ENCODE measurements around the gene ABHD1. TPM values are rescaled to one million over a fixed set of nuclear protein-coding genes. Genes with fewer than 3 reads are reported as not detected.

Gene ABHD1
- total RNA-seq, 1 donor from 2014 or later, result not detected

- peak in 1 of 3 experiments; percentile 11 for TF ChIP-seq CTCF (IDR thresholded peaks at IDR 0.05)
- H3K27ac ChIP-seq, result peak within 1 kb of the TSS; percentile 90 to 91
- peaks cover 22% of the 10 kb centered on the region in 2 donors for H3K36me3 ChIP-seq
- H3K9me3 ChIP-seq, result no peaks in the 10 kb centered on the region
- DNase-seq (ENCODE audit: low spot score in 2 of 2), result peak; percentile 77 to 98
- intact Hi-C loops (cut with DNase I), result loop anchor here (2.0 to 10.0 kb wide), 5 partner anchors 47 to 361 kb away; partner anchors contain the start of genes CAD, FNDC4, GCKR and GTF3C2
- no peaks in the 10 kb centered on the region for H3K27me3 ChIP-seq
- H3K4me3 ChIP-seq, result peak within 1 kb of the TSS; percentile 89 to 96
- H3K4me1 ChIP-seq, result peaks cover 5 to 11% of the 10 kb centered on the region in 2 donors
Measured at GRCh38 chr2:27133905-27134780, 10.5 kb downstream of the ABHD1 start, which contains the start of gene PREB. Gene PREB (minus strand): TSS chr2:27134636. CDS start chr2:27134421, 215 bp downstream.

- TF ChIP-seq CTCF (IDR thresholded peaks at IDR 0.05), result no peak
Measured at GRCh38 chr2:27134781-27135477, 11.3 kb downstream of the ABHD1 start.

GRCh38 chr2:27135478-27135955, 11.9 kb downstream of the ABHD1 start:
- peaks cover 16 to 18% of the 10 kb centered on the region in 2 donors for H3K36me3 ChIP-seq
- no peaks in the 10 kb centered on the region for H3K9me3 ChIP-seq
- no peak overlapping the region for H3K4me3 ChIP-seq
- peaks cover 5 to 11% of the 10 kb centered on the region in 2 donors for H3K4me1 ChIP-seq
- DNase-seq (ENCODE audit: low spot score in 2 of 2), result no peak
- intact Hi-C loops (cut with DNase I), result loop anchor here (2.0 to 10.0 kb wide), 2 partner anchors 81 to 359 kb away; partner anchors contain the start of genes CAD, FNDC4 and GCKR
- no peak for TF ChIP-seq CTCF (IDR thresholded peaks at IDR 0.05)
- no peak overlapping the region for H3K27ac ChIP-seq
- H3K27me3 ChIP-seq, result no peaks in the 10 kb centered on the region

More at GRCh38 chr2:27134781-27135477, 11.3 kb downstream of the ABHD1 start:
- Histone ChIP-seq H3K36me3 (peaks cover 16 to 22% of the 10 kb centered on the region in 2 donors), H3K9me3 (no peaks in the 10 kb centered on the region), H3K4me3 (peak overlapping the region; percentile 89 to 96), H3K4me1 (peaks cover 5 to 11% of the 10 kb centered on the region in 2 donors), H3K27ac (peak overlapping the region; percentile 90 to 91), H3K27me3 (no peaks in the 10 kb centered on the region)
- DNase-seq (ENCODE audit: low spot score in 2 of 2), result no peak
- intact Hi-C loops (cut with DNase I), result loop anchor here (2.0 to 10.0 kb wide), 5 partner anchors 48 to 360 kb away; partner anchors contain the start of genes CAD, FNDC4, GCKR and GTF3C2

- no peak for TF ChIP-seq CTCF (IDR thresholded peaks at IDR 0.05)
- Histone ChIP-seq H3K9me3 (no peaks in the 10 kb centered on the region), H3K27ac (no peak overlapping the region), H3K4me3 (no peak overlapping the region), H3K27me3 (no peaks in the 10 kb centered on the region), H3K4me1 (peaks cover 5 to 11% of the 10 kb centered on the region in 2 donors), H3K36me3 (peaks cover 6 to 7% of the 10 kb centered on the region in 2 donors)
- intact Hi-C loops (cut with DNase I), result loop anchor here (10.0 kb wide), 1 partner anchor 358 kb away; the partner anchor contains the start of genes FNDC4 and GCKR
- no peak for DNase-seq (ENCODE audit: low spot score in 2 of 2)
Measured at GRCh38 chr2:27136751-27137150, 13.1 kb downstream of the ABHD1 start.

- Histone ChIP-seq H3K27me3 (no peaks in the 10 kb centered on the region), H3K27ac (no peak overlapping the region), H3K36me3 (peaks cover 0 to under 1% of the 10 kb centered on the region in 2 donors), H3K9me3 (no peaks in the 10 kb centered on the region), H3K4me3 (no peak overlapping the region), H3K4me1 (peaks cover 5 to 11% of the 10 kb centered on the region in 2 donors)
- no peak for TF ChIP-seq CTCF (IDR thresholded peaks at IDR 0.05)
- intact Hi-C loops (cut with DNase I), result loop anchor here (10.0 kb wide), 1 partner anchor 357 kb away; the partner anchor contains the start of genes FNDC4 and GCKR
- DNase-seq (ENCODE audit: low spot score in 2 of 2), result no peak
Measured at GRCh38 chr2:27137322-27137935, 13.8 kb downstream of the ABHD1 start.
